T follicular helper cell (primary cell): ENCODE data around the gene SLC30A7.
"Not testable (repeated sequence)": the region's sequence is repeated elsewhere in the genome, so short reads cannot be mapped to it uniquely, and the experiment has no call there.

Experiments
- DNase-seq: peaks from one replicate; pipeline ENCODE4 v3.0.0-alpha.2; 2020; ENCODE audit warnings: low read depth

Gene SLC30A7

DNA sequence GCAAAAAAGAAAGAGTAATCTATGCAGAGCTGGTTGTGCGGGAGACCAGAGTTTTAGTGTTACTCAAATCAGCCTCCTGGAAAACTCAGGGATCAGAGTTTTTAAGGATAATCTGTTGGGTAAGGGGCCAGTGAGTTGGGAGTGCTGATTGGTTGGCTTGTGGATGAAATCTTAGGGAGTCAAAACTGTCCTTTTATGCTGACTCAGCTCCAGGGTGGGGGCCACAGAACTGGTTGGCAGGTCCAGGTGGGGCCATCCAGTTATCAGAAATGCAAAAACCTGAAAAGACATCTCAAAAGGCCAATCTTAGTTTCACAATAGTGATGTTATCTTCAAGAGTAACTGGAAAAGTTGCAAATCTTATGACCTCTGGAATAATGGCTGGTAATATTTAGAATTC lies 4.5 kb upstream of the SLC30A7 start:
- DNase-seq, result no peak

DNA sequence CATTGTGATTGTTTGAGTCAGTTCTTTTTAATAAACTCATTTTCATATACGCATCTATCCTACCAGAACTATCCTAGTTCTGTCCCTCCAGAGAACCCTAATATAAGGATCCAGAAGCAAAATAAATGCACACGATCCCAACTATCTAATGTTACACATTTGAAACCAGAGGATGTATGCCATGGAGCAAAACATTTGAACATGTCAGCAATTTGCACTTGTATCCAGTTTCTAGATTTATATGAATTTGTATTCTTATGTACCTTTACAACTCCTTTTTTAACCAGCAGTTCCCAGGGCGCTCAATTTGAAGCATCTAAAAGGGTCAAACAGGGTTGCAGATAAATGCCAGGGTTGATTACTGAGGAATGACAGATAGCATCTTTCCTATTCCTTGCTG lies 3.3 kb upstream of the SLC30A7 start:
- DNase-seq, result no peak

DNA sequence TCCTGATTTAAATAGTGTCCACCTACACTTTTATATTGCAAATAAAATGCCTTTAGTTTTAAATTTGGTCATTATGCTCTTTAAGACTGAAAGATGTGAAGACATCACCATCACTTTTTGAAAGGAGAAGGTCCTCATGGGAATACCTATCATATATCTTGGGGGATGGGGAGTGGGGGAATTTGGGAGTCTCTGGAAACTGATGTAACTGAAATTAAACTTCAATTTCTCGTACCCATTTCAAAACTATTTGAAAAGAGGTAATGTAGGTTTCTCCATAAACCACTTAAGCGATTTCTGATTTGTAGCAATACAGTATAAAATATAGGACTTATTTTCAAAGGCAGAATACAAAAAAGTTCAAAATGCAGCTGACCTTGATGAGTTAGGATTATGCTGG lies 2.2 kb upstream of the SLC30A7 start:
- no peak for DNase-seq

DNA sequence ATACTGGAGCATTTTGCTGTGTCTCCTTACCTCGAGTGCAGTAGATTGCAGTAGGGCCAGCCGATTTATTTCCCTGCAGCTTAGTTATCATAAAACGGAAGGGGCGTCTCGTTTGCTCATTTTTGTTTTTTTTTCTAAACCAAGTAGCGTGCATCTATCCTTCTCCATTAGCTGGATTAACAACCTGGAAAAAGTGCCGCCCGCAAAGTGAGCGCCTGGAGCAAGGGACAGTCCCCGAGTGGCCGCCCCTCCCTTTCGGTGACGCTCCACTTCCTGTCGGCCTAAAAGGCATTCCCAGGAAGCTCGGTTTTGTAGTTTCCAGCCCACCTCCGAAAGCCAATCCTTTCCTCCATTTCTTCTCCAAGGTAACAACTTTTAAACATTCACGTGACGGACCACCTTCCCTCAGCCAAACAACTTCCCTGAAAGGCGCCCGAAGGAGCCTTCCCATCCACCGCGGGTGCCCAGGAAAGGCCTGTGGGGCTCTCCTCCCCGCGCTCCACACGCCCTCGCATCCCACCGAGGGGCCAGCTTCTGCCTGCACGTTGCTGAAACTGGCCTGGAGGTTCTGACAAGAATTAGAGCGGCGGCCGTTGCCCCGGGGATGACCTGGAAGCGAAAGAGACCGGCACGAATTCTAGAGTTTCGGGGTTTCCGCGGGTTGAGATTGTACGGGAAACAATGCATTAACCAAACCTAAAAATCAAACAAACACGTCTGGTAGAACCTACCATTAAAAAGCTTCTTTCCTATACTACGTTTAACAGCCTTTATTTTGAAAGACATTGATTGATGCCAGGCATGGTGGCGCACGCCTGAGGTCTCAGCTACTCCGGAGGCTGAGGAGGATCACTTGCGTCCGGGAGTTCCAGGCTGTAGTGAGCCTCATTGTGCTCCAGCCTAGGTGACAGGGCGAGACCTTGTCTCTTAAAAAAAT lies 1.0 kb upstream of the SLC30A7 start, which contains the start of gene EXTL2:
Gene EXTL2, minus strand, starts transcription at position 240 of the 937 bp plus-strand sequence. CDS start 6,085 bp downstream, outside the sequence.
- peak; percentile 26 for DNase-seq

DNA sequence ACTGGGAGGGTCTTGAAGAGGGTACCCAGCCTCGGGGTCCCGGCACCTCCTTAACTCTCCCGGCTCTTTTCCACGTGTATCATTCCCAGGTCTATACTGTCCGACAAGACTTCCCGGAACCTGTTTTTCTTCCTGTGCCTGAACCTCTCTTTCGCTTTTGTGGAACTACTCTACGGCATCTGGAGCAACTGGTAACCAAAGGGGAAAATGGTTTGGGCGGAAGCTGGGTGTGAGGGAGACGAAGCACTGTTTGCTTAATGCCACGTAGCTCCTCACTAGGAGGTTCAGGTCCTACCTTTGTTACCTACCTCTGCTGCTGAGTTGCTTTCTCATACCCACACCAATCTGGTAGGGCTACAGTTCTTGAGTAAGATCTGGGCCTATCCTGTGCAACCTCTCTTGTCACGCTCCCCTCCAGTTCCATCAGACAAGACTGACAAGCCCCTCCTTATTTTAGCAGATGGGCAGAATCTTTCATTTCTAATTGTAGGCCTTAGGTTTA lies 642 bp downstream of the SLC30A7 start:
- DNase-seq, result peak; percentile 59

DNA sequence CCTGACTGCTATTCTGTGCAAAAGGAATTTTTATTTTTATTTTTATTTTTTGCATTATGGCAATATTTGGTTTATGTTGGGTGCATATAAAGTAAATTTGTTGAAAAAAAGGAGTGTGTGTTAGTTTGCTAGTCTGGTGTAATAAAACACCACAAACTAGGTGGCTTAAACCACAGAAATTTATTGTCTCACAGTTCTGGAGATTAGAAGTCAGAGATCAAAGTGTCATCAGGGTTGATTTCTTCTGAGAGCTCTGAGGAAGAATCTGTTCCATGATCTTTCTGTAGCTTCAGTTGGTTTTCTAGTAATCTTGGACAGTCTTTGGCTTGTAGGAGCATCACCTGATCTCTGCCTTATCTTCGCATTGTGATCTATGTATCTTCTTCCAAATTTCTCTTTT lies 6.5 kb downstream of the SLC30A7 start:
- no peak for DNase-seq

DNA sequence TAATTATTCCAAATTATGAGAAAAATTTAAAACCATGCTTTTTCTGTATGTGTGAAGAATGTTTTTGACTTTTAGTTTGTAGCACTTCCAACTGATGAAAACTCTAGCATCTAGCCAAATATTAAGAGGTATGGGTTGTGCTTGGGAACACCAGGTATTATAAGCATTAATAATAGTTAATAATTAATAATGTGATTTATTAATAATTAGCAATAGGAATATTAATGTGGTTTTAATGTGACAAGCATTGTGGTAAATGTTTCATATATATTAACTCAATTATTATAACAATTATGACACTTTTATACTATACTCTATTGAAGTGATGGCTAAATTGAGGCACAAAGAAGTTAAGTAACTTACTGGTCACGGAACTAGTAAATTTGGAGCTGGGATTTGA lies 7.9 kb downstream of the SLC30A7 start:
- no peak for DNase-seq

DNA sequence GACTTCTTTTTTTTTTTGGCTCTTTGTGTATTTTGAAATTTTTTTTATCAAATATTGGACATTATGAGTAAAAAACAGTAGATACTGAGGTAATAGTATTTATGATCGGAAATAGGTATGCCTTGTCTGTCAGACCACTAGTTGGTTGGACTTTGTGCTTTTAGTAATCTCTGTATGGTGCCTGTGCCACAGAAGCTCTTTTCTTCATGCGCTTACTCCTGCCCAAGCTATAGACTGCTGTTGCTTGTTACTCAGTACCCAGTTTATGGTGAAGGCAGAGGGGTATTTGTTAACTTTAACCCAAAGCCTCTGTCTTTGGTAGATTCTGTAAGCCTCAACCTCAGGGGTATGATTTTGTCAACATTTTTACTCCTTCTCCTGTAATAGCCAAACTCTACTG lies 8.6 kb downstream of the SLC30A7 start:
- no peak for DNase-seq

DNA sequence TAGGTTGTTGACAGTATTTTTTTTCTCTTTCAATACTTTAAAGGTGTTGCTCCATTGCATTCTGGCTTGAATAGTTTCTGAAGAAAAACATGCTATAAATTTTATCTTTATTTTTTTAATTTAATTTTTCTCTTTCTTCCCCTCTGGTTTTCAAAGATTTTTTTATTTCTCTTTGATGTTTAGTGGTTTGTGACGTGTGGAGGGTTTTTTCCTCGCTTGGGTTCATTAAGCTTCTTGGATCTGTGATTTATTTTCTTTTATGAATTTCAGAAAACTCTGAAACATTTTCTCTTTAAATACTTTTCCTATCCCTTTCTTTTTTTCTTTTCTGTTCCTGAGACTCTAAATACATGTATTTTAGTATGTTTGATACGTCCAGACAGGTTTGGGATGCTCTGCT lies 9.3 kb downstream of the SLC30A7 start:
- DNase-seq, result no peak

DNA sequence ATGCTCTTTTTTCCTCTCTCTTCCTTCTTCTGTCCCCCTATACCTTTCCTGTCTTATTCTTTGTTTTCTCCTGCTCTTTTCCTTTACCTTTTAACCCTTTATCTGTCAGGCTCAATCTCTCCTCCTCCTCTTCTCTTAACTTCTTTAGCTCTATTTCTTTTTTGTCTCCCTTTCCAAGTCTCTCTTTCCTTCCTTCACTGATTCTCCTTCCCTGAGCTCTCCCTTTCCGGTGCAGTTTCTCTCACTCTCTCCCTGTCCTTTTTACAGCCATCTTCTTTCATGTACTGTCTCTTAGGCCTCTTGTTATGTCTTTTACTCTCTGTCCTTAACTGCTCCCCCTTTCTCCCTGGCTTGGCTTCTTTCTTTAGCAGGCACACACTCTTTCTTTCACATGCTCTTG lies 12.0 kb downstream of the SLC30A7 start:
- no peak for DNase-seq

DNA sequence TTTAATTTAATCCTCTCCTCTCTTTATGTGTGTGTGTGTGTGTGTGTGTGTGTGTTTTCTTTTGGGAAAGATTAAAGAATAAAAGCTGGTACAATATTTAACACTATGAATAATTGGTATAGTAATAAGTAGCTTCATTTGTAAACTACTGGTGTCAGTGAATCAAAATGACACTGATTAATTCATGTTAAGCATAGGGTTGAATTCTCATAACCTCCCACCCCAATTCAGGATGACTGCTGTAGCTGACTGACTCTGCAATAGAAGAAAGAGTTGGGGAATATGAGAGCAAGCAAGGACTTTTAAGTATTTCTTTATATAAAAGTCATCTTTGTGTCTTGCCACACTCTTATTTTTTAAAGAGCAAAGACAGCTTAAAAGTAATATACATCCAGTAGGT lies 13.1 kb downstream of the SLC30A7 start:
- DNase-seq, result no peak

DNA sequence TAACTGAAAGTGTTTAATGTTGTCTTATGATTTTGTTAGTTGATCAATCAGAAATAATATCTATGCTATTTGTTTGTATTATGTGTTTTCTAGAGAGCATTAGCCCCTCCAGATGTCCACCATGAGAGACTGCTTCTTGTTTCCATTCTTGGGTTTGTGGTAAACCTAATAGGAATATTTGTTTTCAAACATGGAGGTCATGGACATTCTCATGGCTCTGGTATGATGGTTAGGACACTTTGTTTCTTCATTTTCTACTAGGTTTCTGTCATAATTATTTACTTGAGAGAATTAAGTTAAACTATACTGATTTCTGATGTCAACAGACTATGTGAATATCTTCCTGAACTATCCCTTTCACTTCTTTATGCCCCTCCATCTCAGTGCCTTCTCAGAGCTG lies 16.1 kb downstream of the SLC30A7 start:
- no peak for DNase-seq

DNA sequence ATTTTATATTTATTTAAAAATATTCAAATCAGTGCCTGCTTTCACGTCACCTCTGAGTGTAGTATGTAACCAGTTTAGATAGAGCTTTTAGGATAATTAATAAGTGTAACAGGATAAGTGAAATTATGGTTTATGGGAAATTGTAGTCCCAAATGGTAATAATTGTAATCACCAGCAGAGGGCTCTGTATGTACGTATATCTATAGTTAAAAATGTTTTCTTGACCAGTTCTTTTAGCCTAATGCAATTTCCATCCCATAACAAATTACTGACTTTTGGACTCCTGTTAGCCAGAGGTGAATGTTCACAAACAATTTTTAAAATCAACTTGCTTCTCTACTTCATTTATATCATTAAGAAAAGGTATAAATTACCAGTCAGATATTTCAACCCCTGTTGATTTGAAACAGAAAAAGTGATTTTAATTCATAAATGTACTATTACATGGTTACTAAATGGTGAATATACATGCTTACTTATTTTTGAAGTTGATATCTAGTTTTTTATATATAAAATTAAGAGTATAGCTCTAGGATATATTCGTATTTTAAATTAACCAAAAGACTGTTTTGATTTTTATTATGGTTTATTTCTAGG lies 25.3 kb downstream of the SLC30A7 start:
- no peak for DNase-seq

DNA sequence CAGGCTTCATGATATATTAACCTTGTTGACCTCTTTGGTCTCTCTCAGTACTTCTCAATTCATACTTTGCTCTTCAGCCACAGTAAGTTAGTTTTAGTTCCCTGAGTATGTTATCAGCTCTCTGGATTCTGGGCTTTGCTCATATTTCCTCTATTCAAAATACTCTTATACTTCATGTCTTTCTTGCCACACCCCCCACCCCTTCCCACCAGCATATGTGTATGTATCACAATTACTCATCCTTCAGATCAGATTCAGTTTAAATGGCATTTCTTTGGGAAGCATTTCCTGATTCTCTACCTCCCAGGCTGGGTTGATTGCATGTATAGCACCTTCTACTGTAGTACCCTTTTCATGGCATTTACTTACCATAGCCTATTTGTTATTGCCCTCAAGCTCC lies 28.3 kb downstream of the SLC30A7 start:
- DNase-seq, result no peak

DNA sequence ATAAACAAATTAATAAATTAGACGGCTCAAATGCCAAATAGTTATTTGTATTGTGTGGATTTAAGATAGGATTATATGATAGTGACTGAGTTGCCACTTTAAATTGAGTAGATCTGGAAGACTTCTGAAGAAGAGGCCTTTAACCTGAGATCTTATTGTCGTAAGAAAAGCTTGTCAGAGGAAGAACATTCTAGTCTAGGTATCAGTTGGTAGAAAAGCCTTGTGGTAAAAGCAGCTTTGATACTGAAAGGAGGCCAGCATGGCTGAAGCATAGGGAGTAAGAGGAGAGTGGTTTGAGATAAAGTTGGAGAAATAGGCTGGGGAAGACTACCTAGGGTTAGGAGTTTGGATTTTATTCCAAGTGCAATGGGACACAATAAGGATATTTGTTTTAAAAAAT lies 29.1 kb downstream of the SLC30A7 start:
- no peak for DNase-seq

DNA sequence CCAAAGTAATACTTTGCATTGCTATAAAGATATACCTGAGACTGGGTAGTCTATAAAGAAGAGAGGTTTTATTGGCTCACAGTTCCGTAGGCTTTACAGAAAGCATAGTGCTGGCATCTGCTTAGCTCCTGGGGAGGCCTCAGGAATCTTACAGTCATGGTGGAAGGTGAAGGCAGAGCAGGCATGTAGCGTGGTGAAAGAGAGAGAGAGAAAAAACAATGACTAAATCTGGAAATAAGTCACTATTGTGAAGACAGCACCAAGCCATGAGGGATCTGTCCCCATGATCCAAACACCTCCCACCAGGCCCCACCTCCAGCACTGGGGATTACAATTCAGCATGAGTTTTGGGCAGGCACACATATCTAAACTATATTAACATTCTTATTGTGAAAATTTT lies 30.4 kb downstream of the SLC30A7 start:
- no peak for DNase-seq

DNA sequence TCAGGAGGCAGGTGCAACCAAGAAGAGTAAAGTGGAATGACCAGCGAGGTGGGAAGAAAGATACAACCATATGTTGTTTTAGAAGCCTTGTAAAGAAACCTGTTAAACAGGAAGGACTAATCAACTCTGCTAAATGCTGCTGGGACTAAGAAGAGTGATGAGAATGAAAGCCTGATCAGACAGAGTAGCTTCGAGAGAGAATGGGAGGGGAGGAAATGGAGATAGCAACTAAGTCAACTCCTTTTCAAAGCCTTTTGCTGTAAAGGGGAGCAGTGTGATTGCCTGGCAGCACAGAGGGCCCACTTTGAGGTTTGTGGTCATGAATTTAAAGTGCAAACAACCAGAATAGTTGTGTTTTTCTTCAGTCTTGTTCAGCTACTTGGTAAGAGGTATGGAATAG lies 31.4 kb downstream of the SLC30A7 start:
- DNase-seq, result peak; percentile 25

DNA sequence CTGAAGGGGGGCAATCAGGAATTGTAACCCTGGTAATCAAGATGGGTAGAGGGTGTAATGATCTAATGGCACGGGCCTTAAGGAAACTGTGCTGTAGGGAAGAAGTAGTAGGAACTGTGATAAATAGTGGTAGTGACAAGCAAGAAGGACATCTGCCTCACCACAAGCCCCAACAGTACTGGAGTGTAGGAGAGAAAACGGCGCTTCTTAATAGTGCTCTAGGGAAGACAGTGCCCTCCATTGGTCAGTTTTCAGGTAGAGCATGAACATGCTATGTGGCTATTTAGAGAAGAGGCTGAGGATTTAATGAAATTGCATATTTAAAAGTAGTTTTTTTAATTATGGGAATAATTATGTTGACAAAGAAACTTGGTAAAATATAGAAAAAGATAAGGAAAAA lies 32.2 kb downstream of the SLC30A7 start:
- DNase-seq, result no peak

DNA sequence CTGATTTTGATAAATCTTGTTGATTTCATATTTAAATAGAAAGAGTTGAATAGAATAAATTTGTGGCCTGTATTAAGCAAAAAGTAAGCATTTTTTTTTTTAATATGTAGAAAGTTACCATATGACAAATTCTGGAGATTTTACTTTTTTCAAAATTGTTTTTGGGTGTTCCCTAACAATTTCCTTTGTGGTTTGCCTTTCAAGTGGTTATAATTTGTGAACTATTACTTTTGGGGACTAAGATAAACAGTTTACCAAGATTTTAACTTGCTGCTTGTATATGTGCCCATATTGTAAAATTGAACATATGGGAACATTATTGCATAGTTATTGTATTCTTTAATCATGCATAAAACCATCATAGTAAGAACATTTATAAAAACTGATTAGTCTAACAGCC lies 34.6 kb downstream of the SLC30A7 start:
- no peak for DNase-seq

DNA sequence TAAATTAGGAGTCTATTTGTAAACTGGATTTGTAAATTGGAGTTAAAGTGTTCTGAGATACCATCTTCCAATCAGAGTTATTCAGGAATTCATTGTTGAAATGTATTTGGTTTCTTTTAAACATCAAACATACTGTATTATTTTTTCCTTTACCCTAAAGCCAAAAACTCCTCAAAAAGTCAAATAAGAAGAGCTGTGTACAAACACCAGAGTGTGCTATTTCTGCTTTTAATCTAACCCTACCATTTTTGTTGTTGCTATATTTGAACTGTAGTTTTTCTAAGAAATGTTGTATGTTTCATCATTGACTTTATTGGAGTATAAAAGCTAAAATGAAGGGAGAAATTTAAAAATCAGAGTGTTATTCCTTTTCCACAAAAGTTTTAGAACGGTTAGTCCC lies 35.8 kb downstream of the SLC30A7 start:
- no peak for DNase-seq

DNA sequence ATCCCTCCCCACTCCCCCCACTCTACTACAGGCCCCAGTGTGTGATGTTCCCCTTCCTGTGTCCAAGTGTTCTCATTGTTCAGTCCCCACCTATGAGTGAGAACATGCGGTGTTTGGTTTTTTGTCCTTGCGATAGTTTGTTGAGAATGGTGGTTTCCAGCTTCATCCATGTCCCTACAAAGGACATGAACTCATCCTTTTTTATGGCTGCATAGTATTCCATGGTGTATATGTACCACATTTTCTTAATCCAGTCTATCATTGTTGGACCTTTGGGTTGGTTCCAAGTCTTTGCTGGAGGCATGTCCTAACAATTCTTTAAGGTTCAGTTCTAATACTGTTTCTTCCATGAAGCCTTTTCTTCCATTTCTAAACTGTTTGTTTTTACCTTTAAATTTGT lies 37.7 kb downstream of the SLC30A7 start:
- not testable (repeated sequence) for DNase-seq

DNA sequence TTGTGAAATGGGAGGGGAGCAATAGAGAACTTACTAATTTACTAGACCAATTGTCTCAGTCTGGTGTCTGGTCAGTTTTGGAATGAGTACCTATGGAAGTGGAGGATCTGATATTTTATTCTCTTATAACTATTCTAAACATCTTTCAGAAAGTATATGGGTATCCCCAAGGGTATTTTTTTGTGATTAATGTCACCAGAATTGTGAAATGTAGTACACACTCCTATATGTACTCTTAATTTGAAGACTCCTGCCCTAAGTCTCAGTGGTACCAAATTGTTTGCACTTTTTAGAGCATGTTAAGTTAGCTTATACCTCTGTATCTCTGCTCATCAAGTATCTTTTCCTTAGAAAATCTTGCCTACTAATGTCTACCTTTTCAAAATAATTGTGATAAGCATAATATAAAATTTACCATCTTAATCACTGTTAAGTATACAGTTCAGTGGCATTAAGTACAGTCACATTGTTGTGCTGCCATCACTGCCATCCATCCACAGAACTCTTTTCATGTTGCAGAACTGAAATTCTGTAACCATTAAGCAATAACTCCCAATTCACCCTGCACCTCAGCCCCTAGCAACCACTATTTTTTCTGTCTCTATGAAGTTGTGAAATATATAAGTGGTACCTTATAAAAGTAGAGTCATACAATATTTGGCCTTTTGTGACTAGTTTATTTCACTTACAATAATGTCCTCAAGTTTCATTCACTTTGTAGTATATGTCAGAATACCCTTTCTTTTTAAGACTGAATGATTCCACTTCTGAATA lies 40.5 kb downstream of the SLC30A7 start:
- no peak for DNase-seq
